Activated CD4-positive, alpha-beta T cell treated with anti-CD3 and anti-CD28 coated beads for 36 hours (primary cell): Measurements from ENCODE around the gene KIAA1328. TPM values are rescaled to one million over a fixed set of nuclear protein-coding genes. Genes with fewer than 3 reads are reported as not detected.
A peak's percentile ranks its signal among the peaks of the same experiment; 100 is the strongest.

ENCODE experiments used
- ATAC-seq: fragments of 200-7000 bp; cut with Tn5 transposase; one replicate; pipeline ENCODE4 v1.10.0; 2021; ENCODE audit warnings: mild to moderate bottlenecking, moderate library complexity
- CTCF ChIA-PET: fragments of 350-600 bp; sonication (Branson Sonifier 250); formaldehyde crosslinking; loops from one replicate; lab custom pipeline; 2021; ENCODE audit warnings: antibody characterized with exemption; lab: Charles Lee
- POLR2A ChIA-PET: fragments of 350-600 bp; sonication (Branson Sonifier 250); formaldehyde crosslinking; loops from one replicate; lab custom pipeline; 2021; ENCODE audit warnings: antibody characterized with exemption, inconsistent platforms; lab: Charles Lee
- DNase-seq: peaks from one replicate; pipeline ENCODE4 v3.0.0-alpha.2; 2020
- H3K27ac Mint-ChIP-seq: one replicate; pipeline ENCODE4 v1.8.0; 2021; ENCODE audit warnings: mixed read lengths
- H3K27me3 Mint-ChIP-seq: one replicate; pipeline ENCODE4 v1.8.0; 2021; ENCODE audit warnings: mixed read lengths
- H3K36me3 Mint-ChIP-seq: one replicate; pipeline ENCODE4 v1.8.0; 2021; ENCODE audit warnings: low read depth, mixed read lengths
- H3K4me1 Mint-ChIP-seq: one replicate; pipeline ENCODE4 v1.8.0; 2021; ENCODE audit warnings: mixed read lengths
- H3K4me3 Mint-ChIP-seq: one replicate; pipeline ENCODE4 v1.8.0; 2021; ENCODE audit warnings: mild to moderate bottlenecking, moderate library complexity, mixed read lengths
- H3K9me3 Mint-ChIP-seq: one replicate; pipeline ENCODE4 v1.8.0; 2021; ENCODE audit warnings: low read depth, mixed read lengths
- intact Hi-C, 2 experiments: fragments of 100-400 bp; cut with DNase I in 1 of 2; cut with micrococcal nuclease in 1 of 2; formaldehyde crosslinking; loops; one replicate each; pipeline versions ENCODE4 v1.14.2 to v1.15.1; 2022 to 2024; cut with DNase I, micrococcal nuclease
- total RNA-seq, 2 experiments: library from RNA; stranded (reverse); gene quantifications; one replicate each; pipeline ENCODE4 v1.2.3, GENCODE V29; 2021

The KIAA1328 gene
- total RNA-seq, 2 experiments from 2014 or later: 5.8 to 7.4 TPM

DNA sequence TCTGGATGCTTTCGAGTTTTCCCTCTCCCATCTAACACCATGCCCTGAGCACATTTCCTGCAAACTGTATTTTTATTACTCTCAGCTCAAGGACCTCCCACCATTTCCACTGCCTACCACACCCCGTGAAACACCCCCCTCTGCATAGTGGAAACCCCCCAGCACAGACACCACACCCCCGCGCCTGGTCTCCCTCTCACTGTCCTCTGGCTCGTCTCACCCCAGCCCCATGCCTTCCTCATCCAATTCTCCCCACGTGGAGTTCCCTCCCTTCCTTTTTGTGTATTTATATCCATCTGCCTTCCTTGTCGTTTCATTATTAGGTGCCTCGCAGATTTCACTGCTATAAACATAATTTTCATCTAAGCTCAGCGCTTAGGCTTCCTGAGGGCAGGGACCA lies 429.2 kb downstream of the KIAA1328 start:
- Mint-ChIP-seq H3K9me3 (no peaks in the 10 kb centered on the region), H3K27me3 (peaks cover 20% of the 10 kb centered on the region), H3K4me1 (peaks cover 4% of the 10 kb centered on the region), H3K36me3 (no peaks in the 10 kb centered on the region), H3K27ac (no peak overlapping the region), H3K4me3 (no peak overlapping the region)
- ATAC-seq (no peak), DNase-seq (no peak)
- ChIA-PET POLR2A (no interaction called here), CTCF (no interaction called here)
- intact Hi-C loops: no loop called here

DNA sequence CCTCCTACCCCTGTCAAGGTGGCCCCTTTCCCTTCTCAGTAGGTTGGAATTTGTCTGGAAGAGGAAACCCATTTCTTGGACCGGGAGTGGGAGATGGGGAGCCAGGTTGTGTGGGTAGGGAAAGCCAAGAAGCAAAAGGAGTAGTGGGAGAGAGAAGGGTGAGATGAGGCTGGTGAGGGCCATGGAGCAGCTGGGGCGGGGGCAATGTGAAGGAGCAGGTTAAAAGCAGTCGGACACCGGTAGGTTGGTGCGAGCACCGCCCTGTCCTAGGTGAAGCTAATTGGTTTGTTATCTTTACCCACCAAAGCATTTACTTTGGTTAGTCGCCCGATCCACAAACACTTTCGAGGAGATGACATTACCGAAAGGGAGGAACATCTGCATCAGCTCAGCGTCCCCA lies 429.9 kb downstream of the KIAA1328 start:
- ChIA-PET POLR2A (no interaction called here), CTCF (no interaction called here)
- ATAC-seq (no peak), DNase-seq (no peak)
- Mint-ChIP-seq H3K36me3 (no peaks in the 10 kb centered on the region), H3K27ac (no peak overlapping the region), H3K4me1 (peaks cover 4% of the 10 kb centered on the region), H3K4me3 (no peak overlapping the region), H3K9me3 (no peaks in the 10 kb centered on the region), H3K27me3 (peaks cover 20% of the 10 kb centered on the region)
- intact Hi-C loops: no loop called here

- Mint-ChIP-seq H3K9me3 (no peaks in the 10 kb centered on the region), H3K4me1 (peaks cover 1% of the 10 kb centered on the region), H3K27ac (no peak overlapping the region), H3K27me3 (peaks cover 17% of the 10 kb centered on the region), H3K4me3 (no peak overlapping the region), H3K36me3 (no peaks in the 10 kb centered on the region)
- ATAC-seq: no peak
- intact Hi-C loops: no loop called here
- no peak for DNase-seq
- ChIA-PET CTCF (interaction anchor here (1.0 kb wide), 1 partner anchor 10 kb away, joined by 4 read pairs; no protein-coding TSS in a partner anchor), POLR2A (no interaction called here)
These were observed 430.8 kb downstream of the KIAA1328 start for GRCh38 chr18:37259711-37260110.

- Mint-ChIP-seq H3K9me3 (no peaks in the 10 kb centered on the region), H3K27me3 (peaks cover 12% of the 10 kb centered on the region), H3K36me3 (no peaks in the 10 kb centered on the region), H3K4me1 (no peaks in the 10 kb centered on the region), H3K4me3 (no peak overlapping the region), H3K27ac (no peak overlapping the region)
- intact Hi-C loops: no loop called here
- DNase-seq (no peak), ATAC-seq (no peak)
- CTCF ChIA-PET: interaction anchor here (1.0 kb wide), 1 partner anchor 9 kb away, joined by 4 read pairs; no protein-coding TSS in a partner anchor
- POLR2A ChIA-PET: no interaction called here
These were observed 431.6 kb downstream of the KIAA1328 start for GRCh38 chr18:37260367-37261093.

- DNase-seq (no peak), ATAC-seq (no peak)
- Mint-ChIP-seq H3K36me3 (no peaks in the 10 kb centered on the region), H3K27ac (no peak overlapping the region), H3K4me1 (no peaks in the 10 kb centered on the region), H3K9me3 (no peaks in the 10 kb centered on the region), H3K4me3 (no peak overlapping the region), H3K27me3 (peaks cover 8% of the 10 kb centered on the region)
- intact Hi-C loops: no loop called here
- ChIA-PET POLR2A (no interaction called here), CTCF (no interaction called here)
These were observed 432.4 kb downstream of the KIAA1328 start for GRCh38 chr18:37261246-37261840.

GRCh38 chr18:37261988-37262387 lies 433.1 kb downstream of the KIAA1328 start:
- Mint-ChIP-seq H3K27me3 (peaks cover 8% of the 10 kb centered on the region), H3K4me3 (no peak overlapping the region), H3K4me1 (no peaks in the 10 kb centered on the region), H3K27ac (no peak overlapping the region), H3K9me3 (no peaks in the 10 kb centered on the region), H3K36me3 (no peaks in the 10 kb centered on the region)
- intact Hi-C loops: no loop called here
- CTCF ChIA-PET: no interaction called here
- DNase-seq (no peak), ATAC-seq (no peak)
- POLR2A ChIA-PET: no interaction called here

DNA sequence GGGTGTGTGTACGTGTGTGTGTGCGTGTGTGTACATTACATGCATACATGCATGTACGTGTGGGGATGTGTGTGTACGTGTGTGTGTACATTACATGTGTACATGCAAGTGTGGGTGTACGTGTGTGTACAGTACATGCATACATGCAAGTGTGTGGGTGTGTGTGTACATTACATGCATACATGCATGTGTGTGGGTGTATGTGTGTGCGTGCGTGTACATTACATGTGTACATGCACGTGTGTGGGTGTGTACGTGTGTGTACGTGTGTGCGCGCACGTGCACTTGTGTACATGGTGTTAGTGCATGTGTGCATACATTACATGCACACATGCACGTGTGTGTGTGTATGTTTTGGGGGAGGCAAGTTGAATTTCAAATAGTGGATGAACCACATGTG lies 436.0 kb downstream of the KIAA1328 start:
- Mint-ChIP-seq H3K36me3 (no peaks in the 10 kb centered on the region), H3K4me3 (no peak overlapping the region), H3K4me1 (no peaks in the 10 kb centered on the region), H3K9me3 (no peaks in the 10 kb centered on the region), H3K27me3 (peaks cover 5% of the 10 kb centered on the region), H3K27ac (no peak overlapping the region)
- intact Hi-C loops: no loop called here
- ATAC-seq (no peak), DNase-seq (no peak)
- ChIA-PET CTCF (no interaction called here), POLR2A (no interaction called here)

DNA sequence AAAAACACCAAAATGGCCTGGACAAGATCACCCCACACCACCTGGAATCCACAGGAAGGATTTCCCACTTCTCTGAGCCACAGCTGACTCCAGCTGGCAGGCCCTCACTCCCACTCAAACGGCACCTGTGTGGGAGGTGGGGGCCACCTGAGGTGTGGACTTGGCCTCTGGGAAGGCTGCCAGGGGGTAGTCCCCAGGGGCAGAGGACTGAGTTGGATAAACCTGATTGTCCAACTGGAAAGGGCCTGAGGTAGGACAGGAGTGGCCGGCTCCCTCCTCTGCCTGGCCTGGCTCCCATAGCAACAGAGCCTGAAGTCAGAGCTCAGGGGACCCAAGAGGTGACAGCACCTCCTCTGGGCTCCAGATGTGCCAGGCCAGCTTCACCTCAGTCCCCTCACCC lies 436.5 kb downstream of the KIAA1328 start:
- intact Hi-C loops: no loop called here
- no peak for ATAC-seq

DNA sequence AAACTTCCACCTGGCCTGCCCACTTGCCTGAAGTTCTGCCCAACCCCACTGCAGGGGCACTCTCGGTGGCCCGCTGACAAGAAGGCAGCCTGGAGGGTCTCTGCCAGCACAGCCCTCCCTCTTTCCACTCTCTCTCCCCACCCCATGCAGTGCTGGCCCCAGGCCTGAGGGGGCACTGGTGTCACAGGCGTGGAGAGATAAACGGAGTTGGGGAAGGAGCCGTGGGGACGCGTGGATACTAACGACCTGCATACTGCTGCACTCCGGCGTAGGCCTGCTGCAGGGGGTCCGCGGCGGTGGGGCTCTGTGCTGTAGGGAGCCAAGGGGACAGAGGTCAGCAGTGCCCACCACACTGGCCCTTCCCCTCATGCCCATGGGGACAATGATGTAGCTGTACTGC lies 437.4 kb downstream of the KIAA1328 start:
- peaks cover 2% of the 10 kb centered on the region for H3K9me3 Mint-ChIP-seq
- ATAC-seq (no peak), DNase-seq (no peak)
- no peak overlapping the region for H3K27ac Mint-ChIP-seq
- peaks cover 5% of the 10 kb centered on the region for H3K27me3 Mint-ChIP-seq
- ChIA-PET CTCF (interaction anchor here (0.6 kb wide), 1 partner anchor 211 kb away, joined by 3 read pairs; no protein-coding TSS in a partner anchor), POLR2A (no interaction called here)
- intact Hi-C loops: no loop called here
- no peaks in the 10 kb centered on the region for H3K36me3 Mint-ChIP-seq
- no peaks in the 10 kb centered on the region for H3K4me1 Mint-ChIP-seq
- no peak overlapping the region for H3K4me3 Mint-ChIP-seq

More for the DNA sequence above, 436.5 kb downstream of the KIAA1328 start:
- DNase-seq: no peak
- Mint-ChIP-seq H3K9me3 (no peaks in the 10 kb centered on the region), H3K27ac (no peak overlapping the region), H3K36me3 (no peaks in the 10 kb centered on the region), H3K4me1 (no peaks in the 10 kb centered on the region), H3K27me3 (peaks cover 5% of the 10 kb centered on the region), H3K4me3 (no peak overlapping the region)
- ChIA-PET POLR2A (no interaction called here), CTCF (no interaction called here)

DNA sequence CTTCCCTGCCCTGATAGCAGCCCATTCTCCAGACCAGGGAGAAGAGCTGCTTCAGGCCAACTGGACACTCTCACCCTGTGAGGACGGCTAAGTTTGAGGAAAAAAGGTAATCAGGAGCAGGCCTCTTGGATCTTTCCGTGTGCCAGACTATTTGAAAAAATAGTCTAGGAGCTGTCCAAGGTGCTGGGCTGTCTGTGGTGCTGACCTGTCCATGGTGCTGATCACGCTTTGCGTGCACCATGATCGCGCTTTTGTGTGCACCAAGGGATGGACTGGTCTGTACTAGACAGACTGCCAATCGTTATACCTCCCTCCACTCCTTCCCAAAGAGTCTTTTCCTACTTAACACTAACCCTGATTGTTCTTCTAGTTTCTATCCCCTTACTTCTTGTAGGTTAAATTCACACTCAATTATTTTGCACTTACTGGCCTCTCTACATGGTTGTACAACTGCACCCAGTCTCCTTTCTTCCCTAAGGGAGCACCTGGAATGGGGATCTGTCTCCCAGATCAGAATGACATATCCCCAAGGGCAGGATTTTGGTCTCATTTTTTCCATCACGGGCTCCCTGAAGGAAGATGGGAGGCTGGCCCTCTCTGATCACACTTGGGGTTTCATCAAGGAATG lies 441.2 kb downstream of the KIAA1328 start:
- no peak overlapping the region for H3K4me3 Mint-ChIP-seq
- H3K36me3 Mint-ChIP-seq: peaks cover 2% of the 10 kb centered on the region
- H3K4me1 Mint-ChIP-seq: no peaks in the 10 kb centered on the region
- DNase-seq (peak; percentile 62), ATAC-seq (no peak)
- H3K27ac Mint-ChIP-seq: no peak overlapping the region
- ChIA-PET POLR2A (no interaction called here), CTCF (interaction anchor here (0.8 kb wide), 1 partner anchor 10 kb away, joined by 4 read pairs; no protein-coding TSS in a partner anchor)
- H3K27me3 Mint-ChIP-seq: peaks cover 10% of the 10 kb centered on the region
- peaks cover 2% of the 10 kb centered on the region for H3K9me3 Mint-ChIP-seq
- intact Hi-C loops: no loop called here

- ATAC-seq (no peak), DNase-seq (no peak)
- POLR2A ChIA-PET: interaction anchor here (0.6 kb wide), 1 partner anchor 546 kb away, joined by 3 read pairs; no protein-coding TSS in a partner anchor
- intact Hi-C loops: no loop called here
- Mint-ChIP-seq H3K27me3 (peaks cover 13% of the 10 kb centered on the region), H3K4me1 (no peaks in the 10 kb centered on the region), H3K9me3 (peaks cover 2% of the 10 kb centered on the region), H3K27ac (no peak overlapping the region), H3K4me3 (no peak overlapping the region), H3K36me3 (peaks cover 2% of the 10 kb centered on the region)
- CTCF ChIA-PET: no interaction called here
These were observed 441.7 kb downstream of the KIAA1328 start for GRCh38 chr18:37270666-37271052.

DNA sequence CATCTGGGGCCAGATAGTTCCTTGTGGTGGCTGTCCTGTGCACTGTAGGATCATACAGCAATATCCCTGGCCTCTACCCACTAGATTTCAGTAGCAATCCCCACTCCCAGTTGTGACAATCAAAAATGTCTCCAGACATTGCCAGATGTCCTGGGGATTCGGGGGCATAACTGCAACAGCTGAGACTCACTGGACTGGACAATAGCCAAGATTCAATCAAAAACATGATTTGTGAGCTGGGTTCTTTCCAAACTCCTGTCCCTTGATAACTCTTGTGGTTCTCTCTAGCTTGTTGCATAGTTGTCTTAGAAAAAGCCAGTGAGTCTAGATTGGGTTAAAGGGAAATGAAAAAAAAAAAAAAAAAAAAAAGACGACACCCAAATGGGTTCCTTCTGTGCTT lies 443.3 kb downstream of the KIAA1328 start:
- Mint-ChIP-seq H3K9me3 (peaks cover 2% of the 10 kb centered on the region), H3K4me3 (no peak overlapping the region), H3K27ac (no peak overlapping the region), H3K27me3 (peaks cover 18% of the 10 kb centered on the region), H3K4me1 (no peaks in the 10 kb centered on the region), H3K36me3 (peaks cover 2% of the 10 kb centered on the region)
- ChIA-PET POLR2A (no interaction called here), CTCF (no interaction called here)
- ATAC-seq (no peak), DNase-seq (no peak)
- intact Hi-C loops: no loop called here
